Activated T-helper 1 cell treated with anti-CD3 and anti-CD28 coated beads, Interleukin-2, amount 50 U/mL, for 16 hours (primary cell): Measurements from ENCODE around the gene LGALS7.
"Not testable (repeated sequence)": the region's sequence is repeated elsewhere in the genome, so short reads cannot be mapped to it uniquely, and the experiment has no call there.

Experiments used
- DNase-seq, 2 donors: peaks; one replicate each; pipeline ENCODE4 v3.0.0-alpha.2; 2020; ENCODE audit warnings: low read depth in 1 of 2, low spot score in 1 of 2

Gene LGALS7

DNA sequence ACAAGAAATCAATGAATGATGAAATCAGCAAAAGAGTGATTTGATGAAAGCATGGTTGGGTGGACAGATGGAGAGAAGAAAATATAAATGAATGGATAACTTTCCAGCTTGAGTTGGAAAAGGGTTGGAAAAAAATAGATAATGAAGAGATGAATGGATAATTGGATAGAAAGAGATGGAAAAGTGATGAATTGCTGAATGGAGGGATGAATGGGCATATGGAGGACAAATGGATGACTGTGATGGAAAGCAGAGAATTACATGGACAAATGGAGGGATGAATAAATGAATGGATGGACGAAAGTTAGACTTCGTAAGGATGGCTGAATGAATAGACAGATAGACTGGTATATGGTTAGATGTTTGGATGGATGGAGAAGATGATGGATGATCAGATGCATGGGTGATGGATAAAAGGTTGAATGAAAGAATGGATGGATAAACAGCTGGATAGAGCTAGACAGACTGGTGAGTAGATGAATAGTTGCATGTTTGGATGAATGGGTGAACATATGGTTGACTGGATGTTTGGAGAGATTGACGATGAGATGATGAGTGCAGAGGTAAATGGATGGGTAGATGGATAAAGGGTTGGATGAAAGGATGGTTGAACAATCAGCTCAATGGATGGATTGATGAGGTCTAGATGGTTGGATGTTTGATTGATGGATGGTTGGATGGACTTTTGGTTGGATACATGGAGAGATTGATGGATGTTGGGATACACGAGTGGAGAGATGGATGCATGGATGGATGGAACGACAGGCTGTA, 27.4 kb upstream of the LGALS7 start:
- DNase-seq = no peak

- DNase-seq = no peak
Observed at GRCh38 chr19:38799104-38799503, 25.8 kb upstream of the LGALS7 start.

DNA sequence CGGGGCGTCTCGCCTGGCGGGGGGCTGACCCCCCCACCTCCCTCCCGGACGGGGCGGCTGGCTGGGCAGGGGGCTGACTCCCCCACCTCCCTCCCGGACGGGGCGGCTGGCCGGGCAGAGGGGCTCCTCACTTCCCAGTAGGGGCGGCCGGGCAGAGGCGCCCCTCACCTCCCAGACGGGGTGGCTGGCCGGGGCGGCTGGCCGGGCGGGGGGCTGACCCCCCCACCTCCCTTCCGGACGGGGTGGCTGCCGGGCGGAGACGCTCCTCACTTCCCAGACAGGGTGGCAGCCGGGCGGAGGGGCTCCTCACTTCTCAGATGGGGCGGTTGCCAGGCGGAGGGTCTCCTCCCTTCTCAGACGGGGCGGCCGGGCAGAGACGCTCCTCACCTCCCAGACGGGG, 24.5 kb upstream of the LGALS7 start:
- DNase-seq = not testable (repeated sequence)

DNA sequence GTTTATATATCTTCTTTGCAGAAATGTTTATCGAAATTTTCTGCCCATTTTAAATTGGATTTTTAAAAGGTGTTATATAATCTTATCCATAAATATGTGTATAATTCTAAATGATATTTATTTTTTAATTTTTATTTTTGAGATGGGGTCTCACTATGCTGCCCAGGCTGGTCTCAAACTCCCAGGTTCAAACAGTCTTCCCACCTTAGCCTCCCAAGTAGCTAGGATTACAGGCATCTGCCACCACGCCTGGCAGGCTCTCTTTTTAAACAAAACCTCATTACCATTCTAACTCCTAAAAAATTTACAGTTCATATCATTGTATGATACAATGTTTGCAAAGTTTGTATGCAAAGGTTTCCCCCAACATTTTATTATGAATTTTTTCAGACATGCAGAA, 22.8 kb upstream of the LGALS7 start:
- DNase-seq = no peak

- no peak for DNase-seq
Observed at GRCh38 chr19:38795549-38795948, 22.2 kb upstream of the LGALS7 start.

DNA sequence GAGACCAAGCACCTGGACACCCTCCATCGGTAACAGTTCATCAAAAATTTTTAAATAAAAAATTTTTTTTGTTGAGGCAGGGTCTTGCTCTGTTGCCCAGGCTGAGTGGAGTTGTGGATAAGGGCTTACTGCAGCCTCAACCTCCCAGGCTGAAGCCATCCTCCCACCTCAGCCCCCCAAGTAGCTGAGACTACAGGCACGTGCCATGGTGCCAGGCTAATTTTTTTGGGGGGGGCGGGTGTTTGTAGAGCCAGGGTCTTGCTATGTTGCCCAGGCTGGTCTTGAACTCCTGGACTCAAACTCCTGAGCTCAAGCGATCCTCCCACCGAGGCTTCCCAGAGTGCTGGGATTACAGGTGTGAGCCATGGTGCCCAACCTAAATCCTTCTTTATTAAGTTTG, 20.4 kb upstream of the LGALS7 start:
- DNase-seq = no peak

DNA sequence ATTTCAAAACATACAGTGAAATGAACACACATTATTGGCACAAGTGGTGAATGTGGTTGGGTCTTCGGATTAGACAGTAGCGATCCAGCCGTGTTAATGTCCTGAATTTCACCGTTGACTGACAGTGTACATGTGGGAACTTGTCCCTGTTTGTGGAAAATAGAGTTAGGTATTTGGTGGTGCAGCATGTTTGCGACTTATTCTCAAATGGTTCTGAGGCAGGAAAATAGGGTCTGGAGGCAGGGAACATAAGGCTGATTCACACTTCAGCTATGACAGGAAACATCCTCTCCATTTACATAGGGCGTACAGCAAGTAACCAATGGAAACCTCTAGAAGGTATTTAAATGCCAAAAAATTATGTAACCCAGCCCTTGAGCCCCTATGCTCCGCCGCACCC, 19.9 kb upstream of the LGALS7 start:
- no peak for DNase-seq

DNA sequence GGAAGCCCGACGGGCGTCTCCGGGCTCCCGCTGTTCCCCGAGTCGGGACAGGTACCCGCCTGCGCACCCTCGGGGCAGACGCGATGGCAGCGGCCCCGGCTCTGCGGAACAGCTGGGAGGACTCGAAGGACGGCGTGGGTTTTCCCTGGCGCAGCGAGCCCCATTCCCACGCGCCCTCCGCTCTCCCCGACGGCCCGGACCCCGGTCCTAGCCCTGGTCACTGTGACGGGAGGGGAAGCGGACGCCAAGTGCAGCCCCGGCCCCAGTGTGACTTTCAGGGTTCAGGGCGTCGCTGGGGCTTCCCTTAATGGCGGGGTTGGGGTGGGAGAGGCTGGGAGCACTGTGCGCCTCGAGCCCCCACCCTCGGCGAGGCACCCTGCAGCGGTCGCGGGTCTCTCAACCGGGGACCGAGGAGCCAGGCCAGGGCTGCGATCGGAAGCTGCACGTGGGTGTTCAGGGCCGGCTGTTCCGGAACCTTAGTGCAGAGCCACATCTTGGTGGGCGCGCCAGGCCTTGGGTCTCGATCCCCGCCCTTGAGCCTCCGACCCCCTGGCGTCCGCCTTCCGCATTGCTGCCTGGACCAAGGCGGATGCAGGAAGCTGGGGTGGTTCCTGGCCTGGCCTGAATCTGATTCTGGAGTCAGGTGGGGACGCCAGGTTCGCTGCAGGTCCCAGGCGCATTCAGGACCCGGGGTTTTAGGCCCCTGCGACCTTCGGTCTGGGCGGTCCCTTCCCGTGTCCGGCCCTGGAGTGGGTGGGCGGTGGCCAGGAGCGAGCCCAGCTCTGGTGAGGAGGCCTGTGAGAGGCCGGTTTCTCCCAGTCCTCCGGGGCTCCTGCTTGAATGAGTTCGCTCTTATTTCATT, 19.2 kb upstream of the LGALS7 start:
- DNase-seq = peak in 1 of 2 donors; percentile 25

- not testable (repeated sequence) for DNase-seq
Observed at GRCh38 chr19:38791451-38792064, 18.2 kb upstream of the LGALS7 start.

- DNase-seq = not testable (repeated sequence)
Observed at GRCh38 chr19:38790507-38791403, 17.4 kb upstream of the LGALS7 start.

- no peak for DNase-seq
Observed at GRCh38 chr19:38788478-38789243, 15.3 kb upstream of the LGALS7 start, which contains the start of gene LGALS7B. LGALS7B (plus strand) TSS chr19:38789200; CDS start chr19:38789227, 27 bp downstream.

DNA sequence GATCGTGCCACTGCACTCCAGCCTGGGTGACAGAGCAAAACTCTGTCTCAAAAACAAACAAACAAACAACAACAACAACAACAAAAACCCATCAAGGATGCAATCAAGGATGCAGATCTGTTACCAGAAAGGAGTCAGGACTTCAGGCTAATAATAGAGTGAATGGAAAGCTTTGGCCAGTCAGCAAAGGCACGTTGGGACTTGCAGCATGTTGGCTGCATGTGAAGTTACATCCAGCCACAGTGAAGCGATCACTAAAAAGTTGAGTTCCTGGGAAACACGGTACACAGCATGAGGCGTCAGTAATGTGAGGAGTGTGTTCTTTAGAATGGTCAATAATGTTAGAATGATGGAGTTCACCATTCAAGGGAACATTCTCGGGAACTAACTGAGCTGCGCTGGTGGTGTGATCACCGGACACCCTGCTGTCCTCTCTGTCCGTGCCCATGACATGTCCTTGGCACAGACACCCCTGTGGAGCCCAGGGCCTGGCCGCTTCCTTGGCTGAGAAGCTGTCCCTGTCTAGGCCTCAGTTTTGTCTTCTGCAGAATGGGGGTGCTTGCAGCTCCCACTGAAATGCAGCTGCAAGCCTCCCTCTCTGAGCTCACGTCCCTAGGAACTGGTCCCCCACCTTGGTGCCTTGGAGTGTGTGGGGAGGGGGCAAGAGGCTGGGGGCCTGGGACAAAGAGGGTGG, 13.4 kb upstream of the LGALS7 start:
- no peak for DNase-seq

DNA sequence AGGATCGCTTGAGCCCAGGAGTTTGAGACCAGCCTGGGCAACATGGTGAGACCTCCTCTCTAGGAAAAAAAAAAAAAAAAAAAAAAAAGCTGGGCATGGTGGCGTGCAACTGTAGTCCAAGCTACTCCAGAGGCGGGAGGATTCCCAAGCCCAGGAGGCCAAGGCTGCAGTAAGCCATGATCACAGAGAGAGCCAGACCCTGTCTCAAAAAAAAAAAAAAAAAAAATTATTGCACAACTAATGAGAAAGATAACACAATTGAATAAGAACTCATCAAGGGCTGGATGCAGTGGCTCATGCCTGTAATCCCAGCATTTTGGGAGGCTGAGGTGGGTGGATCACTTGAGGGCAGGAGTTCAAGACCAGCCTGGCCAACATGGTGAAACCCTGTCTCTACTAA, 12.7 kb upstream of the LGALS7 start:
- not testable (repeated sequence) for DNase-seq

DNA sequence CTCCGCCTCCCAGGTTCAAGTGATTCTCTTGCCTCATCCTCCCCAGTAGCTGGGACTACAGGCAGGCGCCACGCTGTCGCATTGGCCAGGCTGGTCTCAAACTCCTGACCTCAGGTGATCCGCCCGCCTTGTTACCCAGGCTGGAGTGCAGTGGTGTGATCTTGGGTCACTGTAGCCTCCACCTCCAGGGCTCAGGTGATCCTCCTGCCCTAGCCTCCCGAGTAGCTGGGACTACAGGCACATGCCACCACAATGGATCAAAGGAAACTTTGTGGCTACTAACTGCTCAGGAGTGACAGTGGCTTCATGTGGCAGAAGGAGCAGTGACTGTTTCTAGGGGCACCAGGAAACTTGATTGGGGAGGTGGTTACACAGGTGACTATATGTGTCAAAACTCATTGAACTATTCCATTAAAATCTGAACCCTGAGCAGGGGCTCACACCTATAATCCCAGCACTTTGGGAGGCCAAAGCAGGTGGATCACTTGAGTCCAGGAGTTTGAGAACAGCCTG, 11.9 kb upstream of the LGALS7 start:
- DNase-seq = no peak

DNA sequence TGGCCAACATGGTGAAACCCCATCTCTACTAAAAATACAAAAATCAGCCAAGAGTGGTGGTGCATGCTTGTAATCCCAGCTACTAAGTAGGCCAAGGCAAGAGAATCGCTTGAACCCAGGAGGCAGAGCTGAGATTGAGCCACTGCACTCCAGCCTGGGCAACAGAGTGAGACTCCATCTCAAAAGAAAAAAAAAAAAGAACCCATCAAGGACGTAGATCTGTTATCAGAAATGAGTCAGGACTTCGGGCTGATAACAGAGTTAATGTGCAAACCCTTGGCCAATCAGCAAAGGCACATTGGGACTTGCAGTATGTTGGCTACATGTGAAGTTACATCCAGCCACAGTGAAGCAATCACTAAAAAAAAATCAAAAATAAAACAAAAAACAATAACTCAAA, 10.9 kb upstream of the LGALS7 start:
- DNase-seq = no peak

GRCh38 chr19:38782212-38782611, 8.9 kb upstream of the LGALS7 start:
- DNase-seq = not testable (repeated sequence)

DNA sequence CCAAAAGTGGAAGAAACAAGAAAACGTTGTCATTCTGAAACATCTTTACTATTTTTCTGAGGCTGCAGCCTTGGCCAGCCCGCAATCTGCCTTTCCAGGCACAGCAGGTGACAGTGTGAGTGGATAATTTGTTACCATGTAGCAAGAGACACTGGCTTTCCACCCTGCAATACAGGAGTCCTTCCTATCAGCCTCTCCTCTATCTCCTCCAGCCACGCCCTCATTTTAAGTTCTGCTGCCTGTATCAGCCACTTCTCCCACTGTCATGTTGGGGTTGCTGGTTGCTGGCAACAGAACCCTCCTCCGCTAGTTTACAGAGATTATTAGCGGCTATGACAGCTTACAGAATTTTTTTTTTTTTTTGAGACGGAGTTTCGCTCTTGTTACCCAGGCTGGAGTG, 7.7 kb upstream of the LGALS7 start:
- no peak for DNase-seq

DNA sequence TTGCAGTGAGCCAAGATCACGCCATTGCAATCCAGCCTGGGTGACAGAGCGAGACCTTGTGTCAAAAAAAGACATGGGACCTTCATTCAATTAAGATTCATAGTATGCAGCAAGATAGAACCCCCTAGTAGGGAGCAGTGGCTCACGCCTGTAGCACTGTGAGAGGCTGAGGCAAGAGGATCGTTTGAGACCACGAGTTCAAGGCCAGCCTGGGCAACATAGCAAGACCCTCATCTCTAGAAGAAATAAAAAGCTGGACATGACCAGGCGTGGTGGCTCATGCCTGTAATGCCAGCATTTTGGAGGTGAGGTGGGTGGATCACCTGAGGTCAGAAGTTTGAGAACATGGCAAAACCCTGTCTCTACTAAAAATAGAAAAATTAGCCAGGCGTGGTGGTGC, 7.1 kb upstream of the LGALS7 start:
- DNase-seq = no peak

DNA sequence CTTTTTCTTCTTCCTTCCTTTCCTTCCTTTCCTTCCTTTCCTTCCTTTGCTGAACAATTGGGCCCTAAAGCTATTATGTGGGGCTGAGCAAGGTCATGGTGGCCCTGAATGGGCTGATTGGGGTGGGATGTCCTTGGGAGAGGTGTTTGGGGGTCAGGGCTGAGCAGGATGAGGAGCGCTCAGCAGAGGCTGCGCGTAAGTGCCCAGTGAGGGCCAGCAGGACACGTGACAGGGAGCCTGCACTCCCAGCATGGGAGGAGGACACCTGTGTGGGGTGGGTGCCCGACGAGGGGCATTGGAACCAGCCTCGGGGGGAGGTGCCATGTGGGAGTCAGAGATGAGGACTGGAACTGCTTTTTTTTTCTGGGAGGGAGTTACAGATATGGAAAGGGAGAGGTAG, 5.4 kb upstream of the LGALS7 start:
- no peak for DNase-seq
